WTC11 (cell line): ENCODE results near the gene FGF1. TPM values are rescaled to one million over a fixed set of nuclear protein-coding genes. Genes with fewer than 3 reads are reported as not detected.

Experiments
- ATAC-seq: fragments of 200-7000 bp; cut with Tn5 transposase; 2 replicates; pipeline ENCODE4 v1.10.0; 2021; ENCODE audit warnings: mild to moderate bottlenecking, moderate library complexity
- CTCF ChIA-PET: fragments of 300-600 bp; sonication (Branson Sonifier 250); formaldehyde crosslinking; loops from one replicate; lab custom pipeline; 2021; ENCODE audit warnings: antibody characterized with exemption; lab: Charles Lee
- POLR2A ChIA-PET: fragments of 350-600 bp; sonication (Branson Sonifier 250); formaldehyde crosslinking; loops from one replicate; lab custom pipeline; 2021; ENCODE audit warnings: antibody characterized with exemption; lab: Charles Lee
- DNase-seq: peaks from one replicate; pipeline ENCODE4 v3.0.0; 2021; ENCODE audit warnings: low spot score
- H3K27ac Mint-ChIP-seq: 2 replicates; pipeline ENCODE4 v1.8.0; 2021; ENCODE audit warnings: mixed read lengths
- H3K27me3 Mint-ChIP-seq: 2 replicates; pipeline ENCODE4 v1.8.0; 2021; ENCODE audit warnings: low read depth, mild to moderate bottlenecking, moderate library complexity, mixed read lengths
- H3K36me3 Mint-ChIP-seq: 2 replicates; pipeline ENCODE4 v1.8.0; 2021; ENCODE audit warnings: mixed read lengths
- H3K4me1 Mint-ChIP-seq: 2 replicates; pipeline ENCODE4 v1.8.0; 2022; ENCODE audit warnings: mixed read lengths
- H3K4me3 Mint-ChIP-seq: 2 replicates; pipeline ENCODE4 v1.8.0; 2021; ENCODE audit warnings: mild to moderate bottlenecking, moderate library complexity, mixed read lengths
- H3K9me3 Mint-ChIP-seq: 2 replicates; pipeline ENCODE4 v1.8.0; 2021; ENCODE audit warnings: mixed read lengths
- AR ChIP-seq: fragments of 250-450 bp; sonication (Bioruptor Pico); IDR thresholded peaks from 2 replicates; pipeline ENCODE4 v1.9.0; 2021; ENCODE audit warnings: mild to moderate bottlenecking
- CBFB ChIP-seq: sonication (generic); formaldehyde crosslinking; IDR thresholded peaks from 2 replicates; pipeline ENCODE4 v1.8.1; 2022; ENCODE audit warnings: mild to moderate bottlenecking, low read depth, missing genetic modification reagents
- FOXK1 ChIP-seq: sonication (generic); formaldehyde crosslinking; IDR thresholded peaks from 2 replicates; pipeline ENCODE4 v1.8.0; 2022; ENCODE audit warnings: mild to moderate bottlenecking, moderate library complexity, missing genetic modification reagents
- FOXP1 ChIP-seq: sonication (generic); formaldehyde crosslinking; IDR thresholded peaks from 2 replicates; pipeline ENCODE4 v1.8.0; 2022; ENCODE audit warnings: missing genetic modification reagents, mild to moderate bottlenecking, moderate library complexity, borderline replicate concordance
- HMGA2 ChIP-seq: fragments of 250-450 bp; sonication (Bioruptor Pico); IDR thresholded peaks from 2 replicates; pipeline ENCODE4 v1.4.0; 2021; ENCODE audit warnings: mild to moderate bottlenecking, moderate library complexity
- MXD4 ChIP-seq: fragments of 250-450 bp; sonication (Bioruptor Pico); IDR thresholded peaks from 2 replicates; pipeline ENCODE4 v1.8.0; 2021; ENCODE audit warnings: mild to moderate bottlenecking, moderate library complexity, borderline replicate concordance
- MYBL2 ChIP-seq: sonication (generic); formaldehyde crosslinking; IDR thresholded peaks from 2 replicates; pipeline ENCODE4 v1.8.1; 2023; ENCODE audit warnings: mild to moderate bottlenecking, moderate library complexity, missing genetic modification reagents
- NFE2L1 ChIP-seq: sonication (generic); formaldehyde crosslinking; IDR thresholded peaks from 2 replicates; pipeline ENCODE4 v1.8.1; 2023; ENCODE audit warnings: missing genetic modification reagents
- NR3C1 ChIP-seq: sonication (generic); formaldehyde crosslinking; conservative IDR thresholded peaks from 2 replicates; pipeline ENCODE4 v1.8.1; 2023; ENCODE audit warnings: low read depth, mild to moderate bottlenecking, missing genetic modification reagents
- SOX15 ChIP-seq: fragments of 250-450 bp; sonication (Bioruptor Pico); IDR thresholded peaks from 2 replicates; pipeline ENCODE4 v1.9.0; 2021; ENCODE audit warnings: mild to moderate bottlenecking
- SP1 ChIP-seq: sonication (generic); formaldehyde crosslinking; conservative IDR thresholded peaks from 2 replicates; pipeline ENCODE4 v1.8.1; 2022; ENCODE audit warnings: missing genetic modification reagents
- ZNF263 ChIP-seq: sonication (generic); formaldehyde crosslinking; IDR thresholded peaks from 2 replicates; pipeline ENCODE4 v1.8.1; 2022; ENCODE audit warnings: low read depth, mild to moderate bottlenecking, moderate library complexity, missing genetic modification reagents
- ZNF423 ChIP-seq: fragments of 250-450 bp; sonication (Bioruptor Pico); IDR thresholded peaks from 2 replicates; pipeline ENCODE4 v2.1.2; 2022; ENCODE audit warnings: mild to moderate bottlenecking, moderate library complexity
- ZNF512 ChIP-seq: sonication (generic); formaldehyde crosslinking; IDR thresholded peaks from 2 replicates; pipeline ENCODE4 v1.8.1; 2022; ENCODE audit warnings: missing genetic modification reagents, borderline replicate concordance
- total RNA-seq: library from RNA; stranded (reverse); gene quantifications from 3 replicates; pipeline ENCODE4 v1.2.3, GENCODE V29; 2021
- TF ChIP-seq, protein P1 (sequence below): fragments of 250-450 bp; sonication (Bioruptor Pico); conservative IDR thresholded peaks from 2 replicates; pipeline ENCODE4 v1.9.0; 2021; ENCODE audit warnings: mild to moderate bottlenecking
- TF ChIP-seq, protein P2 (sequence below): sonication (generic); formaldehyde crosslinking; IDR thresholded peaks from 2 replicates; pipeline ENCODE4 v1.8.0; 2022; ENCODE audit warnings: missing genetic modification reagents
- TF ChIP-seq, protein P3 (sequence below): fragments of 250-450 bp; sonication (Bioruptor Pico); IDR thresholded peaks from 2 replicates; pipeline ENCODE4 v1.9.0; 2021; ENCODE audit warnings: mild to moderate bottlenecking, borderline replicate concordance
- TF ChIP-seq, protein P4 (sequence below): sonication (generic); formaldehyde crosslinking; IDR thresholded peaks from 2 replicates; pipeline ENCODE4 v1.8.1; 2023; ENCODE audit warnings: mild to moderate bottlenecking, missing genetic modification reagents, borderline replicate concordance

FGF1 gene
- total RNA-seq, 1 experiment from 2014 or later: 0.55 TPM

GRCh38 chr5:142613271-142613671, 72.6 kb downstream of the FGF1 start:
- H3K27me3 Mint-ChIP-seq: no peaks in the 10 kb centered on the region

More at GRCh38 chr5:142613271-142613671, 72.6 kb downstream of the FGF1 start:
- DNase-seq (no peak), ATAC-seq (no peak)
- Mint-ChIP-seq H3K36me3 (no peaks in the 10 kb centered on the region), H3K9me3 (no peaks in the 10 kb centered on the region), H3K27ac (no peak overlapping the region), H3K4me1 (peaks cover 9% of the 10 kb centered on the region), H3K4me3 (no peak overlapping the region)
- POLR2A ChIA-PET: no interaction called here
- TF ChIP-seq MXD4 (CRISPR knock-in tag): no peak
- TF ChIP-seq MYBL2 (CRISPR knock-in tag): no peak
- no peak for TF ChIP-seq HMGA2 (CRISPR knock-in tag)
- TF ChIP-seq, protein P1, sequence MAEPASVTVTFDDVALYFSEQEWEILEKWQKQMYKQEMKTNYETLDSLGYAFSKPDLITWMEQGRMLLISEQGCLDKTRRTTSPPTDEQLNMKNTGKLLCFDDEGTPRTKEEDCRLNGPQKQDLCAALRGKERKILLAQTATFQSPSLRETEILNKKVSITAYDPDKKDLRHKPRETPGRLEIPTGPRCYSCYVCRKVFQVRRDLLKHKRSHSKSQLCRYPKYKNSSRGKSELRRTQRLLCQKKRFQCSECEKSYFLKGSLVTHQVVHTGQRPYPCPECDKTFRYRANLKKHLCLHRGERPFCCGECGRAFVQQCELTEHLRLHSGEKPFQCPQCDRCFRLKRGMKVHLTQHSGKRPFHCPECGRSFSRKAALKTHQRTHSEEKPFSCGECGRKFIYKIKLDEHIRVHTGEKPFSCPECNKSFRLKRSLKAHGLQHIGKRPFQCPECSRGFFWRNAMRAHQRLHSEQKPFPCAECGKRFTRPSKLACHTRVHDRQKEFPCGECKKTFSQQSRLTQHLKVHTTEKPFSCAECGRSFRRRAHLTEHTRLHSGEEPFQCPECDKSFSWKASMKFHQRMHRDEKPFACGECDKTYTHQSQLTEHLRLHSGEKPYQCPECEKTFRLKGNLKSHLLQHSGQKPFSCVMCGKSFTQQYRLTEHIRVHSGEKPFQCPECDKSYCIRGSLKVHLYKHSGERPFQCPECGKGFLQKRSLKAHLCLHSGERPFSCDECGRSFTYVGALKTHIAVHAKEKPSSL (CRISPR knock-in tag): no peak
- TF ChIP-seq FOXP1 (CRISPR knock-in tag): no peak
- TF ChIP-seq NR3C1 (CRISPR knock-in tag): no peak
- no peak for TF ChIP-seq SP1 (CRISPR knock-in tag)
- no peak for TF ChIP-seq NFE2L1 (CRISPR knock-in tag)
- TF ChIP-seq SOX15 (CRISPR knock-in tag): no peak
- TF ChIP-seq CBFB (CRISPR knock-in tag): no peak
- TF ChIP-seq ZNF423: no peak
- no peak for TF ChIP-seq AR (CRISPR knock-in tag)
- TF ChIP-seq, protein P2, sequence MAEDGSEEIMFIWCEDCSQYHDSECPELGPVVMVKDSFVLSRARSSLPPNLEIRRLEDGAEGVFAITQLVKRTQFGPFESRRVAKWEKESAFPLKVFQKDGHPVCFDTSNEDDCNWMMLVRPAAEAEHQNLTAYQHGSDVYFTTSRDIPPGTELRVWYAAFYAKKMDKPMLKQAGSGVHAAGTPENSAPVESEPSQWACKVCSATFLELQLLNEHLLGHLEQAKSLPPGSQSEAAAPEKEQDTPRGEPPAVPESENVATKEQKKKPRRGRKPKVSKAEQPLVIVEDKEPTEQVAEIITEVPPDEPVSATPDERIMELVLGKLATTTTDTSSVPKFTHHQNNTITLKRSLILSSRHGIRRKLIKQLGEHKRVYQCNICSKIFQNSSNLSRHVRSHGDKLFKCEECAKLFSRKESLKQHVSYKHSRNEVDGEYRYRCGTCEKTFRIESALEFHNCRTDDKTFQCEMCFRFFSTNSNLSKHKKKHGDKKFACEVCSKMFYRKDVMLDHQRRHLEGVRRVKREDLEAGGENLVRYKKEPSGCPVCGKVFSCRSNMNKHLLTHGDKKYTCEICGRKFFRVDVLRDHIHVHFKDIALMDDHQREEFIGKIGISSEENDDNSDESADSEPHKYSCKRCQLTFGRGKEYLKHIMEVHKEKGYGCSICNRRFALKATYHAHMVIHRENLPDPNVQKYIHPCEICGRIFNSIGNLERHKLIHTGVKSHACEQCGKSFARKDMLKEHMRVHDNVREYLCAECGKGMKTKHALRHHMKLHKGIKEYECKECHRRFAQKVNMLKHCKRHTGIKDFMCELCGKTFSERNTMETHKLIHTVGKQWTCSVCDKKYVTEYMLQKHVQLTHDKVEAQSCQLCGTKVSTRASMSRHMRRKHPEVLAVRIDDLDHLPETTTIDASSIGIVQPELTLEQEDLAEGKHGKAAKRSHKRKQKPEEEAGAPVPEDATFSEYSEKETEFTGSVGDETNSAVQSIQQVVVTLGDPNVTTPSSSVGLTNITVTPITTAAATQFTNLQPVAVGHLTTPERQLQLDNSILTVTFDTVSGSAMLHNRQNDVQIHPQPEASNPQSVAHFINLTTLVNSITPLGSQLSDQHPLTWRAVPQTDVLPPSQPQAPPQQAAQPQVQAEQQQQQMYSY (CRISPR knock-in tag): no peak
- no peak for TF ChIP-seq FOXK1
- no peak for TF ChIP-seq ZNF512 (CRISPR knock-in tag)
- TF ChIP-seq, protein P3, sequence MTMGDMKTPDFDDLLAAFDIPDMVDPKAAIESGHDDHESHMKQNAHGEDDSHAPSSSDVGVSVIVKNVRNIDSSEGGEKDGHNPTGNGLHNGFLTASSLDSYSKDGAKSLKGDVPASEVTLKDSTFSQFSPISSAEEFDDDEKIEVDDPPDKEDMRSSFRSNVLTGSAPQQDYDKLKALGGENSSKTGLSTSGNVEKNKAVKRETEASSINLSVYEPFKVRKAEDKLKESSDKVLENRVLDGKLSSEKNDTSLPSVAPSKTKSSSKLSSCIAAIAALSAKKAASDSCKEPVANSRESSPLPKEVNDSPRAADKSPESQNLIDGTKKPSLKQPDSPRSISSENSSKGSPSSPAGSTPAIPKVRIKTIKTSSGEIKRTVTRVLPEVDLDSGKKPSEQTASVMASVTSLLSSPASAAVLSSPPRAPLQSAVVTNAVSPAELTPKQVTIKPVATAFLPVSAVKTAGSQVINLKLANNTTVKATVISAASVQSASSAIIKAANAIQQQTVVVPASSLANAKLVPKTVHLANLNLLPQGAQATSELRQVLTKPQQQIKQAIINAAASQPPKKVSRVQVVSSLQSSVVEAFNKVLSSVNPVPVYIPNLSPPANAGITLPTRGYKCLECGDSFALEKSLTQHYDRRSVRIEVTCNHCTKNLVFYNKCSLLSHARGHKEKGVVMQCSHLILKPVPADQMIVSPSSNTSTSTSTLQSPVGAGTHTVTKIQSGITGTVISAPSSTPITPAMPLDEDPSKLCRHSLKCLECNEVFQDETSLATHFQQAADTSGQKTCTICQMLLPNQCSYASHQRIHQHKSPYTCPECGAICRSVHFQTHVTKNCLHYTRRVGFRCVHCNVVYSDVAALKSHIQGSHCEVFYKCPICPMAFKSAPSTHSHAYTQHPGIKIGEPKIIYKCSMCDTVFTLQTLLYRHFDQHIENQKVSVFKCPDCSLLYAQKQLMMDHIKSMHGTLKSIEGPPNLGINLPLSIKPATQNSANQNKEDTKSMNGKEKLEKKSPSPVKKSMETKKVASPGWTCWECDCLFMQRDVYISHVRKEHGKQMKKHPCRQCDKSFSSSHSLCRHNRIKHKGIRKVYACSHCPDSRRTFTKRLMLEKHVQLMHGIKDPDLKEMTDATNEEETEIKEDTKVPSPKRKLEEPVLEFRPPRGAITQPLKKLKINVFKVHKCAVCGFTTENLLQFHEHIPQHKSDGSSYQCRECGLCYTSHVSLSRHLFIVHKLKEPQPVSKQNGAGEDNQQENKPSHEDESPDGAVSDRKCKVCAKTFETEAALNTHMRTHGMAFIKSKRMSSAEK (CRISPR knock-in tag): no peak
- TF ChIP-seq ZNF263 (CRISPR knock-in tag): no peak
- TF ChIP-seq, protein P4, sequence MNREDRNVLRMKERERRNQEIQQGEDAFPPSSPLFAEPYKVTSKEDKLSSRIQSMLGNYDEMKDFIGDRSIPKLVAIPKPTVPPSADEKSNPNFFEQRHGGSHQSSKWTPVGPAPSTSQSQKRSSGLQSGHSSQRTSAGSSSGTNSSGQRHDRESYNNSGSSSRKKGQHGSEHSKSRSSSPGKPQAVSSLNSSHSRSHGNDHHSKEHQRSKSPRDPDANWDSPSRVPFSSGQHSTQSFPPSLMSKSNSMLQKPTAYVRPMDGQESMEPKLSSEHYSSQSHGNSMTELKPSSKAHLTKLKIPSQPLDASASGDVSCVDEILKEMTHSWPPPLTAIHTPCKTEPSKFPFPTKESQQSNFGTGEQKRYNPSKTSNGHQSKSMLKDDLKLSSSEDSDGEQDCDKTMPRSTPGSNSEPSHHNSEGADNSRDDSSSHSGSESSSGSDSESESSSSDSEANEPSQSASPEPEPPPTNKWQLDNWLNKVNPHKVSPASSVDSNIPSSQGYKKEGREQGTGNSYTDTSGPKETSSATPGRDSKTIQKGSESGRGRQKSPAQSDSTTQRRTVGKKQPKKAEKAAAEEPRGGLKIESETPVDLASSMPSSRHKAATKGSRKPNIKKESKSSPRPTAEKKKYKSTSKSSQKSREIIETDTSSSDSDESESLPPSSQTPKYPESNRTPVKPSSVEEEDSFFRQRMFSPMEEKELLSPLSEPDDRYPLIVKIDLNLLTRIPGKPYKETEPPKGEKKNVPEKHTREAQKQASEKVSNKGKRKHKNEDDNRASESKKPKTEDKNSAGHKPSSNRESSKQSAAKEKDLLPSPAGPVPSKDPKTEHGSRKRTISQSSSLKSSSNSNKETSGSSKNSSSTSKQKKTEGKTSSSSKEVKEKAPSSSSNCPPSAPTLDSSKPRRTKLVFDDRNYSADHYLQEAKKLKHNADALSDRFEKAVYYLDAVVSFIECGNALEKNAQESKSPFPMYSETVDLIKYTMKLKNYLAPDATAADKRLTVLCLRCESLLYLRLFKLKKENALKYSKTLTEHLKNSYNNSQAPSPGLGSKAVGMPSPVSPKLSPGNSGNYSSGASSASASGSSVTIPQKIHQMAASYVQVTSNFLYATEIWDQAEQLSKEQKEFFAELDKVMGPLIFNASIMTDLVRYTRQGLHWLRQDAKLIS: no peak
- CTCF ChIA-PET: no interaction called here
